ENCODE data around the gene TPCN1. TPM values are rescaled to one million over a fixed set of nuclear protein-coding genes. Genes with fewer than 3 reads are reported as not detected.

TPCN1 gene
- polyA plus RNA-seq (ENCODE audit: insufficient read length in 3 of 3): 10 to 100 TPM; 31.2 to 50.5 (median 34.4) TPM
- long read RNA-seq, donor 1: 0 reads
- long read RNA-seq, donor 2: 0 reads
- long read RNA-seq, donor 3: 0 reads
- long read RNA-seq, donor 4, full-length matches to known transcripts: 1 of 1 reads
- long read RNA-seq, donor 4, partial matches to known transcripts: 0 of 1 reads
- long read RNA-seq, donor 4, other reads (novel, unspliced or antisense): 0 of 1 reads
- long read RNA-seq, donor 5: 0 reads
- long read RNA-seq, donor 6, partial matches to known transcripts: 0 of 1 reads
- long read RNA-seq, donor 6, other reads (novel, unspliced or antisense): 0 of 1 reads
- long read RNA-seq, donor 7, partial matches to known transcripts: 13 of 14 reads
- long read RNA-seq, donor 7, other reads (novel, unspliced or antisense): 0 of 14 reads
- long read RNA-seq, donor 8, full-length matches to known transcripts: 4 of 10 reads
- long read RNA-seq, donor 8, partial matches to known transcripts: 6 of 10 reads
- long read RNA-seq, donor 8, other reads (novel, unspliced or antisense): 0 of 10 reads
- long read RNA-seq, donor 9, full-length matches to known transcripts: 1 of 1 reads
- long read RNA-seq, donor 9, partial matches to known transcripts: 0 of 1 reads
- long read RNA-seq, donor 9, other reads (novel, unspliced or antisense): 0 of 1 reads
- long read RNA-seq, donor 10, full-length matches to known transcripts: 3 of 3 reads
- long read RNA-seq, donor 10, partial matches to known transcripts: 0 of 3 reads
- long read RNA-seq, donor 10, other reads (novel, unspliced or antisense): 0 of 3 reads
- long read RNA-seq, donor 11: 0 reads
- long read RNA-seq, donor 12: 0 reads
- long read RNA-seq, donor 13: 0 reads
- long read RNA-seq, donor 14, full-length matches to known transcripts: 3 of 3 reads
- long read RNA-seq, donor 14, partial matches to known transcripts: 0 of 3 reads
- long read RNA-seq, donor 14, other reads (novel, unspliced or antisense): 0 of 3 reads
- long read RNA-seq, donor 15: 0 reads
- long read RNA-seq, donor 16, full-length matches to known transcripts: 7 of 7 reads
- long read RNA-seq, donor 16, partial matches to known transcripts: 0 of 7 reads
- long read RNA-seq, donor 16, other reads (novel, unspliced or antisense): 0 of 7 reads

- peak; percentile 100 for DNase-seq (ENCODE audit: extremely low read depth in 1 of 11, low read depth in 9 of 11, low spot score in 4 of 11)
Observed at GRCh38 chr12:113221181-113221996, at the start of gene TPCN1. Gene TPCN1 (plus strand): TSS chr12:113221464. CDS start chr12:113226853, 5,389 bp downstream.

GRCh38 chr12:113171543-113171942, 49.7 kb upstream of the TPCN1 start:
- DNase-seq (ENCODE audit: extremely low read depth in 1 of 11, low read depth in 9 of 11, low spot score in 4 of 11): no peak

GRCh38 chr12:113172185-113172584, 49.1 kb upstream of the TPCN1 start:
- DNase-seq (ENCODE audit: extremely low read depth in 1 of 11, low read depth in 9 of 11, low spot score in 4 of 11): no peak

GRCh38 chr12:113173081-113173698, 48.1 kb upstream of the TPCN1 start:
- DNase-seq (ENCODE audit: extremely low read depth in 1 of 11, low read depth in 9 of 11, low spot score in 4 of 11): no peak

- peak in 2 of 11 donors; percentile 49 to 50 for DNase-seq (ENCODE audit: extremely low read depth in 1 of 11, low read depth in 9 of 11, low spot score in 4 of 11)
Observed at GRCh38 chr12:113174461-113175384, 46.5 kb upstream of the TPCN1 start.

- DNase-seq (ENCODE audit: extremely low read depth in 1 of 11, low read depth in 9 of 11, low spot score in 4 of 11): no peak
Observed at GRCh38 chr12:113179023-113179422, 42.2 kb upstream of the TPCN1 start.

GRCh38 chr12:113180333-113180732, 40.9 kb upstream of the TPCN1 start:
- no peak for DNase-seq (ENCODE audit: extremely low read depth in 1 of 11, low read depth in 9 of 11, low spot score in 4 of 11)

GRCh38 chr12:113181975-113182374, 39.3 kb upstream of the TPCN1 start:
- no peak for DNase-seq (ENCODE audit: extremely low read depth in 1 of 11, low read depth in 9 of 11, low spot score in 4 of 11)

- DNase-seq (ENCODE audit: extremely low read depth in 1 of 11, low read depth in 9 of 11, low spot score in 4 of 11): no peak
Observed at GRCh38 chr12:113183030-113183589, 38.2 kb upstream of the TPCN1 start.

- no peak for DNase-seq (ENCODE audit: extremely low read depth in 1 of 11, low read depth in 9 of 11, low spot score in 4 of 11)
Observed at GRCh38 chr12:113184098-113184899, 37.0 kb upstream of the TPCN1 start.

- peak; percentile 67 to 87 (median 81) for DNase-seq (ENCODE audit: extremely low read depth in 1 of 11, low read depth in 9 of 11, low spot score in 4 of 11)
Observed at GRCh38 chr12:113184900-113185179, 36.4 kb upstream of the TPCN1 start.

GRCh38 chr12:113185180-113186032, 35.9 kb upstream of the TPCN1 start, which contains the start of the genes DDX54 and RITA1:
Gene DDX54 (minus strand): TSS chr12:113185478. CDS start chr12:113185451, 27 bp downstream.
Gene RITA1 (plus strand): TSS chr12:113185721. CDS start chr12:113186747, 1,026 bp downstream.
- peak in 10 of 11 donors; percentile 49 to 83 (median 68) for DNase-seq (ENCODE audit: extremely low read depth in 1 of 11, low read depth in 9 of 11, low spot score in 4 of 11)

GRCh38 chr12:113186033-113186365, 35.3 kb upstream of the TPCN1 start:
- peak in 1 of 11 donors; percentile 27 for DNase-seq (ENCODE audit: extremely low read depth in 1 of 11, low read depth in 9 of 11, low spot score in 4 of 11)

GRCh38 chr12:113186666-113187325, 34.5 kb upstream of the TPCN1 start:
- no peak for DNase-seq (ENCODE audit: extremely low read depth in 1 of 11, low read depth in 9 of 11, low spot score in 4 of 11)

- DNase-seq (ENCODE audit: extremely low read depth in 1 of 11, low read depth in 9 of 11, low spot score in 4 of 11): no peak
Observed at GRCh38 chr12:113189361-113189760, 31.9 kb upstream of the TPCN1 start.
